Fibroblast of villous mesenchyme (primary cell): ENCODE data around the gene MUC13. TPM values are rescaled to one million over a fixed set of nuclear protein-coding genes. Genes with fewer than 3 reads are reported as not detected.
A peak's percentile ranks its signal among the peaks of the same experiment; 100 is the strongest.

Experiments
- DNase-seq: peaks from one replicate; pipeline ENCODE4 v3.0.0-alpha.2; 2010; ENCODE audit warnings: low read depth
- H3K4me3 ChIP-seq: 2 replicates; pipeline ENCODE4 v1.5.1; 2011; ENCODE audit warnings: low read depth, mild to moderate bottlenecking, low read length
- CTCF ChIP-seq: IDR thresholded peaks from 2 replicates; pipeline ENCODE4 v1.5.1; 2012; ENCODE audit warnings: low read depth, mild to moderate bottlenecking, low read length; ENCODE audit not compliant: insufficient read depth
- total RNA-seq: library from RNA; depleted of rRNA; stranded (reverse); fragments of >200 nt; gene quantifications from 2 replicates; pipeline ENCODE4 v1.2.3, GENCODE V29; 2012

Gene MUC13
- total RNA-seq, 1 donor = not detected

DNA sequence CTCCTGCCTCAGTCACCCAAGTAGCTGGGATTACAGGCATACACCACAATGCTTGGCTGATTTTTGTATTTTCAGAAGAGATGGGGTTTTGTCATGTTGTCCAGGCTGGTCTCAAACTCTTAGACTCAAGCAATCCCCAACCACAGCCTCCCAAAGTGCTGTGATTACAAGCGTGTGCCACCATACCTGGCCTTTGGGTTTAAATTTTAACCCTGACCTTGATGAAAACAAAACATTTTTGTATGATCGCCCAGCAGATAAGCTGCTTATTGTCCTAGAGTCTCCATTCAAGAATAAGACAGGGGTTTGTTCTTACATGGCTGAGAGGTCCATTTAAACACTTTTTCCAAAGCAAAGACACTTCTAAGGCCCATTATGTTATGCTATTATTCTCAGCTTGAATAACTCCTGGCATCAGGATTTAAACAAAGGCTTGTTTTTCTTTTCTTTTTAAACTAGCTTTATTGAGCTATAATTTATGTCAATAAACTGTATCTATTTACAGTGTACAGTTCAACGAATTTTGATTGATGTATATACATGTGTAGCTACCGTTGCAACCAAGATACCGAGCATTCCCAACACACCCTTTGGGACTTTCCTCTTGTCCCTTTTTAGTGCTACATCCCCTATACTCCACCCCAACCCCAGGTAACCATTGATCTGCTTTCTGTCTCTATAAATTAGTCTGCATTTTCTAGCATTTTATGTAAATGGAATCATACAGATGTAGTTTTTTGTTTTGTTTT lies 1.4 kb upstream of the MUC13 start:
- DNase-seq = no peak
- no peak for TF ChIP-seq CTCF
- H3K4me3 ChIP-seq = no peak overlapping the region

GRCh38 chr3:124935264-124935663 lies 713 bp upstream of the MUC13 start:
- no peak for DNase-seq
- no peak overlapping the region for H3K4me3 ChIP-seq
- TF ChIP-seq CTCF = no peak

GRCh38 chr3:124928333-124929202 lies 6.0 kb downstream of the MUC13 start:
- no peak overlapping the region for H3K4me3 ChIP-seq
- peak; percentile 75 for DNase-seq
- peak; percentile 76 for TF ChIP-seq CTCF

- no peak overlapping the region for H3K4me3 ChIP-seq
- no peak for DNase-seq
- TF ChIP-seq CTCF = no peak
Measured at GRCh38 chr3:124927574-124928045, 6.9 kb downstream of the MUC13 start.

- no peak overlapping the region for H3K4me3 ChIP-seq
- DNase-seq = no peak
- TF ChIP-seq CTCF = no peak
Measured at GRCh38 chr3:124926426-124927101, 8.0 kb downstream of the MUC13 start.

- TF ChIP-seq CTCF = no peak
- DNase-seq = no peak
- H3K4me3 ChIP-seq = no peak overlapping the region
Measured at GRCh38 chr3:124924741-124925140, 9.8 kb downstream of the MUC13 start.
